Measurements from ENCODE around the gene KCNG2.
A peak's percentile ranks its signal among the peaks of the same experiment; 100 is the strongest.

The KCNG2 gene

GRCh38 chr18:79794846-79795245, 2.9 kb upstream of the KCNG2 start:
- in situ Hi-C loops (cut with MboI; ENCODE audit: low pct_unique_long_range_greater_than_20kb, low sequenced_read_pairs), result no loop called here
- DNase-seq, result no peak

- in situ Hi-C loops (cut with MboI; ENCODE audit: low pct_unique_long_range_greater_than_20kb, low sequenced_read_pairs), result no loop called here
- DNase-seq, result no peak
These were observed 2.3 kb upstream of the KCNG2 start for GRCh38 chr18:79795446-79795845.

- in situ Hi-C loops (cut with MboI; ENCODE audit: low pct_unique_long_range_greater_than_20kb, low sequenced_read_pairs), result no loop called here
- DNase-seq, result no peak
These were observed 1.7 kb upstream of the KCNG2 start for GRCh38 chr18:79796016-79796415.

- DNase-seq, result no peak
- in situ Hi-C loops (cut with MboI; ENCODE audit: low pct_unique_long_range_greater_than_20kb, low sequenced_read_pairs), result no loop called here
These were observed 970 bp upstream of the KCNG2 start for GRCh38 chr18:79796531-79797405.

GRCh38 chr18:79798346-79798998, 734 bp downstream of the KCNG2 start:
- no peak for DNase-seq
- in situ Hi-C loops (cut with MboI; ENCODE audit: low pct_unique_long_range_greater_than_20kb, low sequenced_read_pairs), result no loop called here

GRCh38 chr18:79798999-79799370, 1.2 kb downstream of the KCNG2 start:
- in situ Hi-C loops (cut with MboI; ENCODE audit: low pct_unique_long_range_greater_than_20kb, low sequenced_read_pairs), result no loop called here
- DNase-seq, result no peak

- no peak for DNase-seq
- in situ Hi-C loops (cut with MboI; ENCODE audit: low pct_unique_long_range_greater_than_20kb, low sequenced_read_pairs), result no loop called here
These were observed 2.1 kb downstream of the KCNG2 start for GRCh38 chr18:79799619-79800370.

- in situ Hi-C loops (cut with MboI; ENCODE audit: low pct_unique_long_range_greater_than_20kb, low sequenced_read_pairs), result no loop called here
- DNase-seq, result no peak
These were observed 2.8 kb downstream of the KCNG2 start for GRCh38 chr18:79800371-79801180.

- in situ Hi-C loops (cut with MboI; ENCODE audit: low pct_unique_long_range_greater_than_20kb, low sequenced_read_pairs), result no loop called here
- DNase-seq, result no peak
These were observed 3.5 kb downstream of the KCNG2 start for GRCh38 chr18:79801217-79801616.

- no peak for DNase-seq
- in situ Hi-C loops (cut with MboI; ENCODE audit: low pct_unique_long_range_greater_than_20kb, low sequenced_read_pairs), result no loop called here
These were observed 3.9 kb downstream of the KCNG2 start for GRCh38 chr18:79801641-79802040.

- in situ Hi-C loops (cut with MboI; ENCODE audit: low pct_unique_long_range_greater_than_20kb, low sequenced_read_pairs), result no loop called here
- DNase-seq, result no peak
These were observed 4.6 kb downstream of the KCNG2 start for GRCh38 chr18:79802298-79802697.

GRCh38 chr18:79803611-79804051, 5.9 kb downstream of the KCNG2 start:
- in situ Hi-C loops (cut with MboI; ENCODE audit: low pct_unique_long_range_greater_than_20kb, low sequenced_read_pairs), result no loop called here
- DNase-seq, result no peak

- in situ Hi-C loops (cut with MboI; ENCODE audit: low pct_unique_long_range_greater_than_20kb, low sequenced_read_pairs), result no loop called here
- DNase-seq, result no peak
These were observed 6.5 kb downstream of the KCNG2 start for GRCh38 chr18:79804130-79804787.

GRCh38 chr18:79805211-79805887, 7.6 kb downstream of the KCNG2 start:
- in situ Hi-C loops (cut with MboI; ENCODE audit: low pct_unique_long_range_greater_than_20kb, low sequenced_read_pairs), result no loop called here
- peak; percentile 12 for DNase-seq

- in situ Hi-C loops (cut with MboI; ENCODE audit: low pct_unique_long_range_greater_than_20kb, low sequenced_read_pairs), result no loop called here
- DNase-seq, result no peak
These were observed 8.3 kb downstream of the KCNG2 start for GRCh38 chr18:79805926-79806487.

GRCh38 chr18:79806976-79807841, 9.5 kb downstream of the KCNG2 start:
- in situ Hi-C loops (cut with MboI; ENCODE audit: low pct_unique_long_range_greater_than_20kb, low sequenced_read_pairs), result no loop called here
- no peak for DNase-seq
